GM21447 (cell line): ENCODE measurements around the gene NR1D2.

Source experiments
- ATAC-seq: cut with Tn5 transposase; IDR thresholded peaks from one replicate; pipeline ENCODE4 v1.9.1; 2021; ENCODE audit not compliant: unreplicated experiment

The NR1D2 gene

GRCh38 chr3:23928524-23928923 lies 16.6 kb upstream of the NR1D2 start:
- ATAC-seq, result no peak

- no peak for ATAC-seq
Observed at GRCh38 chr3:23931597-23931996, 13.5 kb upstream of the NR1D2 start.

- ATAC-seq, result no peak
Observed at GRCh38 chr3:23932571-23932970, 12.5 kb upstream of the NR1D2 start.

- ATAC-seq, result no peak
Observed at GRCh38 chr3:23934253-23934652, 10.8 kb upstream of the NR1D2 start.

- ATAC-seq, result no peak
Observed at GRCh38 chr3:23937296-23937695, 7.8 kb upstream of the NR1D2 start.

GRCh38 chr3:23938688-23939087 lies 6.4 kb upstream of the NR1D2 start:
- ATAC-seq, result no peak

- no peak for ATAC-seq
Observed at GRCh38 chr3:23940775-23941174, 4.3 kb upstream of the NR1D2 start.

- no peak for ATAC-seq
Observed at GRCh38 chr3:23941440-23941839, 3.6 kb upstream of the NR1D2 start.

GRCh38 chr3:23942546-23942945 lies 2.5 kb upstream of the NR1D2 start:
- no peak for ATAC-seq

- no peak for ATAC-seq
Observed at GRCh38 chr3:23944007-23944783, 891 bp upstream of the NR1D2 start.

- no peak for ATAC-seq
Observed at GRCh38 chr3:23945663-23945912, 502 bp downstream of the NR1D2 start.

- peak; percentile 69 for ATAC-seq
Observed at GRCh38 chr3:23945913-23946687, 1.0 kb downstream of the NR1D2 start.

- no peak for ATAC-seq
Observed at GRCh38 chr3:23948761-23949160, 3.7 kb downstream of the NR1D2 start.

GRCh38 chr3:23949784-23950183 lies 4.7 kb downstream of the NR1D2 start:
- peak; percentile 22 for ATAC-seq

- peak; percentile 31 for ATAC-seq
Observed at GRCh38 chr3:23950293-23950692, 5.2 kb downstream of the NR1D2 start.

GRCh38 chr3:23952646-23953045 lies 7.6 kb downstream of the NR1D2 start:
- ATAC-seq, result peak; percentile 39

- no peak for ATAC-seq
Observed at GRCh38 chr3:23953523-23953922, 8.4 kb downstream of the NR1D2 start.

GRCh38 chr3:23954144-23954543 lies 9.1 kb downstream of the NR1D2 start:
- ATAC-seq, result no peak

GRCh38 chr3:23956701-23957100 lies 11.6 kb downstream of the NR1D2 start:
- no peak for ATAC-seq

GRCh38 chr3:23959135-23959900 lies 14.2 kb downstream of the NR1D2 start:
- no peak for ATAC-seq

- ATAC-seq, result no peak
Observed at GRCh38 chr3:23960649-23961048, 15.6 kb downstream of the NR1D2 start.

GRCh38 chr3:23961066-23961465 lies 16.0 kb downstream of the NR1D2 start:
- ATAC-seq, result no peak
